ENCODE results near the gene ILRUN.
"Not testable (repeated sequence)": the region's sequence is repeated elsewhere in the genome, so short reads cannot be mapped to it uniquely, and the experiment has no call there.

ILRUN gene

DNA sequence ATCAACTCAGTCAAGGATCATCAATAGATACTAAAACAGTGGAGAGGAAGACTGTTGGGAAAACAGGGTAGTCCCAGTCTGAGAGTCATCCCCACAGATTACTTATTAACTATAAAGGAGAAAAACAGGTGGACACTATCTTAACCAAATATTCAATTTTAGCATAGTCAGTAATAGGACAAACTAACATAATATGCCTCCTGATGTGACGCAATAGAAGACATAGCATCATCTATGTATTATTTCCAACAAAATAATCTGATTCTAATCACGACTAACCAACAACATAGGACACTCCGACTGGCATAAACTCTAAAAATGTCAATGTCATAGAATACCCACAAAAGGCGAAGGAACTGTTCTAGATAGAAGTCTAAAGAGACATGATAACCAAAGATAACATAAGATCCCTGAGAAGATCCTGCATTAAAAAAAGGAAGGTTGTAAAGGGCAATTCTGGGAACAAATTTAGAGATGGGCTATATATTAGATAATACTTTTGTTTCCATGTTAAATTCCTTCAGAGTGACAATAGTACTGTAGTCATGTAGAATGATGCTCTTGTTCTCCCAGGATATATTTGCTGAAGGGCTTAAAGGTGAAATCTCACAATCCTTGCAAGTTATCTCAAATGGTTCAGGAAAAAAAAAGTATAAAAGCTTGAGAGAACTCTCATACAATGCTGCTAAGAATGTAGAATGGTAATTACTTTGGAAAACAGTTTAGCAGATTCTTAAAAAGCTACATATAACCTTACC is 28.9 kb downstream of the ILRUN start:
- DNase-seq (ENCODE audit: extremely low read depth in 1 of 2, low read depth in 1 of 2): no peak

DNA sequence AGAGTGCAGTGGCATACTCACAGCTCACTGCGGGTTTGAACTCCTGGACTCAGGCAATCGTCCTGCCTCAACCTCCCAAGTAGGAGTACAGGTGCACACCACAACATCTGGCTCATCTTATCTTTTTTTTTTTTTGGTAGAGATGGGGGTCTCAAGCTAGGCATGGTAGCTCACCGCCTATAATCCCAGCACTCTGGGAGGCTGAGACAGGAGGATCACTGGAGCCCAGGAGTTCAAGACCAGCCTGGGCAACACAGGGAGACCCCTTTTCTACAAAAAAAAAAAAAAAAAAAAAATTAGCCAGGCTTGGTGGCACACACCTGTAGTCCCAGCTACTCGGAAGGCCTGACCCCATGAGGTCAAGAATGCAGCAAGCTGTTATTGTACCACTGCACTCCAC is 31.5 kb downstream of the ILRUN start:
- DNase-seq (ENCODE audit: extremely low read depth in 1 of 2, low read depth in 1 of 2): no peak

GRCh38 chr6:34664256-34664971 is 32.2 kb downstream of the ILRUN start:
- no peak for DNase-seq (ENCODE audit: extremely low read depth in 1 of 2, low read depth in 1 of 2)

DNA sequence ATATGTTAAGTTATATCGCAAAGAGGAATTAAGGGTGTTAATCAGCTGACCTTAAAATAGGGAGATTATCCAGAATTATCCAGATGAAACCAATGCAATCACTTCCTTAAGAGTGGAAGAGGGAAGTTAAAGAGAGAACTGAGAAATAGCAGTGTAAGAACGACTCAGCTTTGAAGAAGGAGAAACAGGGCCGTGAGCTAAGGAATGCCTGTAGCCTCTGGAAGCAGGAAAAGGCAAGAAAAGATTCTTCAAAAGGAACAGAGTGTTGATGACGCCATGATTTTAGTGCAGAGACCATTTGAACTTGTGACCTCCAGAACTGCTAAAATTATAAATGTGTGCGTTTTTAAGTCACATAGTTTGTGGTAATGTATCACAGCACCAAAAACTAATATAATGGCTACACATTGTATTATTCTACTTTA is 32.7 kb downstream of the ILRUN start:
- DNase-seq (ENCODE audit: extremely low read depth in 1 of 2, low read depth in 1 of 2): no peak

GRCh38 chr6:34663371-34663770 is 33.2 kb downstream of the ILRUN start:
- no peak for DNase-seq (ENCODE audit: extremely low read depth in 1 of 2, low read depth in 1 of 2)

GRCh38 chr6:34661357-34661756 is 35.2 kb downstream of the ILRUN start:
- no peak for DNase-seq (ENCODE audit: extremely low read depth in 1 of 2, low read depth in 1 of 2)

DNA sequence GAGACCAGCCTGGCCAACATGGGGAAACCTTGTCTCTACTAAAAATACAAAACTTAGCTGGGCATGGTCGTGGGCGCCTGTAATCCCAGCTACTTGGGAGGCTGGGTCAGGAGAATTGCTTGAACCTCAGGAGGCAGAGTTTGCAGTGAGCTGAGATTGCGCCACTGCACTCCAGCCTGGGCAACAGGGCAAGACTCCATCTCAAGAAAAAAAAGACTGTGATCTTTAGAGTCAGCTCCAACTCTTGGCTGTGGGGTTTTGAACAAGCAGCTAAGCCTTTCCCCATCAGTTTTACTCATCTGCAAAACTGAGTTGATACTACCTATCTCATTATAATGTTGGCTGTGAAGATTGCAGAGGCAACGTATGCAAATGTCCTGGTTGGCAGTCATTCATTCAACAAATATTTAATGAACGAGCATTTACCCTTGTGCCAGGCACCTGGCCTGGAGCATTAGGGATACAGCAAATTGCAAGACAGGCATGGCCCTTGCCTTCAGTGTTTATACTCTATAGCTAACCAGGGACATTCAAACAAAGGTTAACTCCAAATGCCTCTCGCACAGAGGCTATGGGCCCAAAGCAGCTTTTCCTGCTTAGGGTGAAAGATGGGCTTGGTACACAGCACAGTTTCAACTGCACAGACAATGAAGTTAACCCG is 37.8 kb downstream of the ILRUN start:
- DNase-seq (ENCODE audit: extremely low read depth in 1 of 2, low read depth in 1 of 2): no peak

- not testable (repeated sequence) for DNase-seq (ENCODE audit: extremely low read depth in 1 of 2, low read depth in 1 of 2)
Measured at GRCh38 chr6:34657979-34658480, 38.5 kb downstream of the ILRUN start.

GRCh38 chr6:34657307-34657978 is 39.1 kb downstream of the ILRUN start:
- no peak for DNase-seq (ENCODE audit: extremely low read depth in 1 of 2, low read depth in 1 of 2)

DNA sequence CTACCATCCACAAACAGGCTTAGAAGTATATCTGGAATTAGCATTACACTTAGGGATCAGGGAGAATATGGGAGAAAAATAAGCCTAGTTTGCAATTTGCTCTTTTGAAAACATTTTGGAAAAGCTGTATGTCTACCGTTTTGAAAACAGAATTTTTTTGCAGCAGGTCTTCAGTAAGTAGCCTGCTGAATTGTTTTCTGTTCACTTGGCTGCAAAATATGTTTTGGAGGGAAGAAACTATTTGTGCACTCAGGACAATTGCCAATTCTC is 39.6 kb downstream of the ILRUN start:
- DNase-seq (ENCODE audit: extremely low read depth in 1 of 2, low read depth in 1 of 2): no peak

DNA sequence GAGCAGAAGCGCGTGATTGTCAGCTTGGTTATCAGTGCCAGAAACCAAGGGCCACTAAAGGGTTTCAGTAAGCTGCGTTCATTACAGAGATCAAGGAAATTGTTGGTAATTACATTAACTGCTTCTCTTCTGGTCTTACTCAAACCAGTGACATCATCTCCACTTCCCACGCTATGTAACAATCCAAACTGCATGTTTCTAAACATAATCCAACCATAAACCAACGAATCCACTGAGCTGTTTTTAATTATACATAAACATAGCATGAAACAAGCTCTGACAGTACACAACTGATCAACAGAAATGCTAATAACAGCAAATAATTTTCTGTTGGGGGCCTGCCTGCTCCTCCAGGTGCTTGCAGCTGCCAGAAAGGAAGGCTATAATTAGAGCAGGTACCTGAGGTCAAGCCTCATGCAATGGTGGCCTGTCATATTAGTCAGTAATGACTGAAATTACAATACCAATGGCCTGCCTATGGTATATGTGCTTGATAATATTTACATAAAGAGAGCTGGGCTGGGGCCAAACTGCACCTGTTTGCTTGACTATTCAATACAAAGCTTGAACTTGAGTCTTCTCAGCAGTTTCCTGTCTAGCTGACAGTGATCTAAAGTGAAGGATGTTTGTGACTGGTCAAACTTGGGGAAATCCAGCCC is 40.1 kb downstream of the ILRUN start:
- DNase-seq (ENCODE audit: extremely low read depth in 1 of 2, low read depth in 1 of 2): peak in 1 of 2 donors; percentile 23

DNA sequence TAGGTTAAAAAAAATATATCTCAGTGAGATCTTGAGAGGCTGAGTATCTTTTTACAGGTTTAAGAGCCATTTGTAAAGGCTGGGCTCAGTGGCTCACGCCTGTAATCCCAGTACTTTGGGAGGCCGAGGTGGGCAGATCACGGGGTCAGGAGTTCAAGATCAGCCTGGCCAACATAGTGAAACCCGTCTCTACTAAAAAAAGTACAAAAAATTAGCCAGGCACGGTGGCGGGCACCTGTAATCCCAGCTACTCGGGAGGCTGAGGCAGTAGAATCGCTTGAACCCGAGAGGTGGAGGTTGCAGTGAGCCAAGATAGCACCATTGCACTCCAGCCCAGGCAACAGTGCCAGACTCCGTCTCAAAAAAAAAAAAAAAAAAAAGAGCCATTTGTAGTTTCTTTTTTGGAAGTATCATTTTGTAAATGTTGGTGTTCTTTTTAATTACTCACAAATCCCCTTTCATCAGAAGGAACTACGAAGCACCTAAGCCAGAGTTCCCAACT is 40.6 kb downstream of the ILRUN start:
- not testable (repeated sequence) for DNase-seq (ENCODE audit: extremely low read depth in 1 of 2, low read depth in 1 of 2)

DNA sequence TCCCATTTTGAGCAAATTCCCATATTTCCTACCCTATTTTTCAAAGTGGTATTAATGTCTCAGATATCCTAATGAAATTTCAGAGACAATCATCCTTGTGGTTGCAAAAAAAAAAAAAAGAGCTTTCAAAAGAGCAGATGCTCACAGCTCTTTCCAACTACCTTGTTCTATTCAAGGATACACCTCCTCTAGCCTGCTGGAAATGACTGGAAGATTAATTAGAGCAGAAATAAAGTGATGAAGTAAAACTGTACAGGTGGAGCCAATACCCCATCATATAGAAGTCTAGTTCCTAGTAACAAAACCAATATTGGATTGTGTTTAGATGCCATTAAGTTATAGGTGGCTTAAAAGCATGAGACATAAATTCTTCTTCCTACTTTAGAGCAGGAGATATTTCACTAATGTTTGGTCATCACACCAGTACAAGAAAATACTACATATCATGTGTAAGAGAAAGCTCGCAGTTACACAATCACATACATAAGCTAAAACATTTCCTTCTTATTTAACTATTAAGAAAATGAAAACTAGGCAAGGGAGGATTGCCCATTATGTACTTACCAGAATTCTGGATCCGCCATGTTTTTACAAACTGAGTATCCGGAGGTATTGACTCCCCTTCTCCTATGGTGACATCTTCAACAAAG is 42.4 kb downstream of the ILRUN start:
- DNase-seq (ENCODE audit: extremely low read depth in 1 of 2, low read depth in 1 of 2): no peak

DNA sequence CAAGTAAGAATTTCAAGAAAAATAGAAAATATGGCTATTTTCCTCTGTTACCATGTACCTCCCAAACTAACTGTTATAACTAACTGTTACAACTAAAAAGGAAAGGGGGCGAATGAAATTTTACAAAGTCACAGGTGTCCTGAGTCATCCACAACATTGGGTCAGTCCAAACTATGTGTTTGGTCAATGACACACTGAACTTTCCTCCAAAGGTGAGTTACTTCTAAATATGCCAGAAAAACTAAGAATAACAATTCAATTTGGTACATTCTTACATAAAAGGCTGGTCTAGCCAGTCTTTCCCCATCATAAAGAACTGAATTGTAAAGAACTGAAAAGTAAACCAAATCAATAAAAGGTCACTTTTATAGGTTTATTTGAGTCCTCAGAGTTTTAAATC is 44.3 kb downstream of the ILRUN start:
- DNase-seq (ENCODE audit: extremely low read depth in 1 of 2, low read depth in 1 of 2): no peak

- DNase-seq (ENCODE audit: extremely low read depth in 1 of 2, low read depth in 1 of 2): no peak
Measured at GRCh38 chr6:34650823-34651222, 45.7 kb downstream of the ILRUN start.

DNA sequence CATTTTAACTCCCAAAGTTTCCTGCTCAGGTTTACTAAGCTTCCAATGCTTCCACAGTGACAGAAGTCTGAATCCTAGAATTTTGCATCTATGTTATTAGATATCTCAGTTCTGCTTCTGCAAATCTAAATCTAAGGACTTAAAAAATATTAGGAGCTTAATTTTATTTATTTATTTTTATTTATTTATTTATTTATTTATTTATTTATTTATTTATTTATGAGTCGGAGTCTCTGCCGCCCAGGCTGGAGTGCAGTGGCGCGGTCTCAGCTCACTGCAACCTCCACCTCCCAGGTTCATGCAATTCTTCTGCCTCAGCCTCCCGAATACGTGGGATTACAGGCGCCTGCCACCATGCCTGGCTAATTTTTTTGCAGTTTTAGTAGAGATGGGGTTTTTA is 46.3 kb downstream of the ILRUN start:
- DNase-seq (ENCODE audit: extremely low read depth in 1 of 2, low read depth in 1 of 2): not testable (repeated sequence)

GRCh38 chr6:34648806-34649205 is 47.8 kb downstream of the ILRUN start:
- DNase-seq (ENCODE audit: extremely low read depth in 1 of 2, low read depth in 1 of 2): no peak

Measured in stimulated activated CD8-positive, alpha-beta memory T cell treated with anti-CD3 and anti-CD28 coated beads, Interleukin-7, amount 100 ng/mL, for 48 hours (primary cell).